MCF 10A (cell line): Measurements from ENCODE around the gene ADAM12. TPM values are rescaled to one million over a fixed set of nuclear protein-coding genes. Genes with fewer than 3 reads are reported as not detected.

Experiments
- BruUV-seq: library from RNA; stranded (reverse); fragments of 400-500 nt; replicated peaks from 2 replicates; lab custom pipeline; 2021; lab: Mats Ljungman, UMichigan
- CTCF ChIA-PET: fragments of 300-600 bp; sonication (Branson Sonifier 250); formaldehyde crosslinking; extraction: SDS; loops from one replicate; lab custom pipeline; 2021; ENCODE audit warnings: antibody characterized with exemption, inconsistent platforms; lab: Yijun Ruan, JAX
- POLR2A ChIA-PET: fragments of 300-600, 350-650 bp; sonication (Branson Sonifier 250); formaldehyde crosslinking; extraction: SDS; loops from one replicate; lab custom pipeline; 2020; ENCODE audit warnings: antibody characterized with exemption, inconsistent platforms; lab: Yijun Ruan, JAX
- DNase-seq: peaks from one replicate; pipeline ENCODE4 v3.0.0-alpha.2; 2018; ENCODE audit not compliant: unreplicated experiment
- H3K27ac Mint-ChIP-seq: one replicate; pipeline ENCODE4 v1.8.0; 2022; ENCODE audit warnings: mild to moderate bottlenecking, low read depth, mixed read lengths; ENCODE audit not compliant: unreplicated experiment
- H3K27me3 Mint-ChIP-seq: one replicate; pipeline ENCODE4 v1.8.0; 2022; ENCODE audit warnings: mixed read lengths; ENCODE audit not compliant: insufficient read depth, unreplicated experiment
- H3K36me3 Mint-ChIP-seq: one replicate; pipeline ENCODE4 v1.8.0; 2022; ENCODE audit warnings: mild to moderate bottlenecking, moderate library complexity, mixed read lengths; ENCODE audit not compliant: insufficient read depth, unreplicated experiment
- H3K4me1 Mint-ChIP-seq: one replicate; pipeline ENCODE4 v1.8.0; 2022; ENCODE audit warnings: mixed read lengths; ENCODE audit not compliant: insufficient read depth, unreplicated experiment
- H3K4me3 Mint-ChIP-seq: one replicate; pipeline ENCODE4 v1.8.0; 2022; ENCODE audit warnings: mild to moderate bottlenecking, moderate library complexity, mixed read lengths; ENCODE audit not compliant: unreplicated experiment
- H3K9me3 Mint-ChIP-seq: one replicate; pipeline ENCODE4 v1.8.0; 2022; ENCODE audit warnings: mixed read lengths; ENCODE audit not compliant: unreplicated experiment
- CTCF ChIP-seq: fragments of 200-600 bp; IDR thresholded peaks from one replicate; pipeline ENCODE4 v1.8.0; 2022; ENCODE audit warnings: antibody characterized with exemption, mild to moderate bottlenecking; ENCODE audit not compliant: unreplicated experiment
- intact Hi-C: fragments of 100-400 bp; cut with micrococcal nuclease; formaldehyde crosslinking; loops from 2 replicates; pipeline ENCODE4 v1.14.1; 2022
- total RNA-seq: library from RNA; stranded (reverse); gene quantifications from 2 replicates; pipeline ENCODE4 v1.2.3, GENCODE V29; 2022

The ADAM12 gene
- total RNA-seq, 1 experiment from 2014 or later, result 2.2 TPM

GRCh38 chr10:126409821-126410220, 21.5 kb upstream of the ADAM12 start:
- Mint-ChIP-seq H3K4me3 (no peak overlapping the region), H3K27me3 (no peaks in the 10 kb centered on the region), H3K27ac (peak overlapping the region; percentile 17), H3K4me1 (no peaks in the 10 kb centered on the region), H3K36me3 (no peaks in the 10 kb centered on the region), H3K9me3 (no peaks in the 10 kb centered on the region)
- BruUV-seq, result no TSS peak
- POLR2A ChIA-PET, result interaction anchor here (0.6 kb wide), 1 partner anchor 495 kb away, joined by 3 read pairs; no protein-coding TSS in a partner anchor
- CTCF ChIA-PET, result interaction anchor here (0.7 kb wide), 1 partner anchor 520 kb away, joined by 3 read pairs; no protein-coding TSS in a partner anchor
- intact Hi-C loops, result no loop called here
- TF ChIP-seq CTCF, result no peak
- no peak for DNase-seq

- no peak for TF ChIP-seq CTCF
- H3K4me3 Mint-ChIP-seq, result no peak overlapping the region
- H3K9me3 Mint-ChIP-seq, result no peaks in the 10 kb centered on the region
- no peak for DNase-seq
- H3K36me3 Mint-ChIP-seq, result no peaks in the 10 kb centered on the region
- no peaks in the 10 kb centered on the region for H3K27me3 Mint-ChIP-seq
- no TSS peak for BruUV-seq
- no peaks in the 10 kb centered on the region for H3K4me1 Mint-ChIP-seq
- H3K27ac Mint-ChIP-seq, result no peak overlapping the region
- ChIA-PET POLR2A (no interaction called here), CTCF (interaction anchor here (0.6 to 1.0 kb wide), 3 partner anchors 11 to 95 kb away, joined by 3 to 4 read pairs (median 4); no protein-coding TSS in a partner anchor)
- intact Hi-C loops, result no loop called here
These were observed 20.8 kb upstream of the ADAM12 start for GRCh38 chr10:126408953-126409641.

- DNase-seq, result peak; percentile 71
- H3K4me1 Mint-ChIP-seq, result no peaks in the 10 kb centered on the region
- no TSS peak for BruUV-seq
- peak overlapping the region; percentile 31 for H3K27ac Mint-ChIP-seq
- CTCF ChIA-PET, result interaction anchor here (0.6 to 1.2 kb wide), 3 partner anchors 9 to 96 kb away, joined by 3 to 4 read pairs (median 3); no protein-coding TSS in a partner anchor
- no peaks in the 10 kb centered on the region for H3K36me3 Mint-ChIP-seq
- TF ChIP-seq CTCF, result no peak
- no peaks in the 10 kb centered on the region for H3K27me3 Mint-ChIP-seq
- no peaks in the 10 kb centered on the region for H3K9me3 Mint-ChIP-seq
- intact Hi-C loops, result no loop called here
- POLR2A ChIA-PET, result interaction anchor here (0.7 kb wide), 1 partner anchor 155 kb away, joined by 4 read pairs; no protein-coding TSS in a partner anchor
- H3K4me3 Mint-ChIP-seq, result no peak overlapping the region
These were observed 19.6 kb upstream of the ADAM12 start for GRCh38 chr10:126407831-126408230.

GRCh38 chr10:126405239-126405775, 17.0 kb upstream of the ADAM12 start:
- intact Hi-C loops, result no loop called here

More at GRCh38 chr10:126405239-126405775, 17.0 kb upstream of the ADAM12 start:
- CTCF ChIA-PET, result no interaction called here
- Mint-ChIP-seq H3K27ac (peak overlapping the region; percentile 19), H3K36me3 (no peaks in the 10 kb centered on the region), H3K9me3 (no peaks in the 10 kb centered on the region), H3K4me3 (no peak overlapping the region), H3K27me3 (no peaks in the 10 kb centered on the region), H3K4me1 (no peaks in the 10 kb centered on the region)
- BruUV-seq, result no TSS peak
- POLR2A ChIA-PET, result no interaction called here
- DNase-seq, result no peak
- no peak for TF ChIP-seq CTCF
